ENCODE results near the gene NRAP.
"Not testable (repeated sequence)": the region's sequence is repeated elsewhere in the genome, so short reads cannot be mapped to it uniquely, and the experiment has no call there.

NRAP gene

GRCh38 chr10:113661332-113661731 lies 2.5 kb downstream of the NRAP start:
- ATAC-seq = no peak
- no peaks in the 10 kb centered on the region for H3K9me3 Mint-ChIP-seq
- no peak overlapping the region for H3K4me3 Mint-ChIP-seq
- peaks cover 21% of the 10 kb centered on the region for H3K27me3 Mint-ChIP-seq
- no peaks in the 10 kb centered on the region for H3K4me1 Mint-ChIP-seq
- no peaks in the 10 kb centered on the region for H3K36me3 Mint-ChIP-seq
- no peak overlapping the region for H3K27ac Mint-ChIP-seq

DNA sequence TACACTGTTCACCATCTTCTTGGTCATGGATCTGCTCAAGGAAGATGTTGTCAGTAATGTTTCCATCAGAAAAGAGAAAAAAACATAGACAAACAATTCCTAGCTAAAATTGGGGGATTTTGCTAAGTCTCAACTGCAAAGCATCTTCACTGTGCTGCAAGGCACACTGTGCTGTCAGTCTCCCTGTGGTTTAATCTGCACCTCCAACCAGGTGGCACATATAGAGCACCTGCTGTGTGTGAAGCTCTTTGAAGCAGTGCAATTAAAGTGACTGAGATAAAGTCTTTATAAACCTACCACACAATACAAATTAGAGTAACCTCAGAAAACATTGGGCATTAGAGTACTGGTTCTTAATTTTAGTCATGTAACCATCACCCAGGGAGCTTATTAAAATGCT lies 6.3 kb downstream of the NRAP start:
- Mint-ChIP-seq H3K27me3 (peaks cover 25% of the 10 kb centered on the region), H3K4me3 (no peak overlapping the region), H3K4me1 (no peaks in the 10 kb centered on the region), H3K9me3 (no peaks in the 10 kb centered on the region), H3K27ac (no peak overlapping the region), H3K36me3 (no peaks in the 10 kb centered on the region)
- no peak for ATAC-seq

DNA sequence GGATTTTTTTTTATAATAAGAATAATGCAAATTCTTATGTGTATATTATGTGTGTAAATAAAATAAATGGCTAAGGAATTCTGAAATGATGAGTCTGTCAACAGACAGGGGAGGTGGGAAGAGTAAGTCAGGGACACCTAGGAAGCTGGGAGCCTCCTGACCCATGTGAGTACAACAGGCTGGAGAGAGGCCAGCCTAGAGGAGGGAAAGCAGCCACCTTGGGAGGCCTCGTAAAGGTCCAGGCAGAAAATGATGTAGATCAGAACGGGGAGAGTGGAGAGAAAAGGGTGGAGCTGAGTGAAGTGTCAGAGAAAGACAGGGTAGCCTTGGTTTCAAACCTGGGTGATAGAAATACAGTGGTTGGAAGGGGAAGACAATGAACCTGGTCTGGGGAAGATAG lies 6.9 kb downstream of the NRAP start:
- Mint-ChIP-seq H3K4me3 (no peak overlapping the region), H3K4me1 (no peaks in the 10 kb centered on the region), H3K36me3 (no peaks in the 10 kb centered on the region), H3K27ac (no peak overlapping the region), H3K9me3 (no peaks in the 10 kb centered on the region), H3K27me3 (peaks cover 27% of the 10 kb centered on the region)
- no peak for ATAC-seq

DNA sequence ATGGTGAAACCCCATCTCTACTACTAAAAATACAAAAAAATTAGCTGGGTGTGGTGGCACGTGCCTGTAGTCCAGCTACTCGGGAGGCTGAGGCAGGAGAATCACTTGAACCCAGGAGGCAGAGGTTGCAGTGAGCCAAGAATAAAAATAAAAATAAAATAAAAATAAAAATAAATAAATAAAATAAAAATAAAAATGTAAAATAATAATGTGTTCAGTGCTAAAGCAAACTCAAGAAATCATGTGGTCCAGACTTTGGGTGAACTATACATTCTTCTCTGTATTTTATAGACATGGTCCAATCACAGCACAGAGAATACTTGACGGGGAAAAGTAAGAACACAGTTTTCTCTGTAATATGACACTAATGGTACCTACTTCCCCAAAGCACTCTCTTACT lies 11.4 kb downstream of the NRAP start:
- not testable (repeated sequence) for ATAC-seq, H3K4me3 Mint-ChIP-seq, H3K9me3 Mint-ChIP-seq, H3K27ac Mint-ChIP-seq, H3K36me3 Mint-ChIP-seq, H3K4me1 Mint-ChIP-seq
- H3K27me3 Mint-ChIP-seq = peaks cover 42% of the 10 kb centered on the region

GRCh38 chr10:113651898-113652297 lies 11.9 kb downstream of the NRAP start:
- Mint-ChIP-seq H3K27me3 (peaks cover 39% of the 10 kb centered on the region), H3K27ac (no peak overlapping the region), H3K4me3 (no peak overlapping the region), H3K36me3 (no peaks in the 10 kb centered on the region), H3K4me1 (no peaks in the 10 kb centered on the region), H3K9me3 (no peaks in the 10 kb centered on the region)
- no peak for ATAC-seq

DNA sequence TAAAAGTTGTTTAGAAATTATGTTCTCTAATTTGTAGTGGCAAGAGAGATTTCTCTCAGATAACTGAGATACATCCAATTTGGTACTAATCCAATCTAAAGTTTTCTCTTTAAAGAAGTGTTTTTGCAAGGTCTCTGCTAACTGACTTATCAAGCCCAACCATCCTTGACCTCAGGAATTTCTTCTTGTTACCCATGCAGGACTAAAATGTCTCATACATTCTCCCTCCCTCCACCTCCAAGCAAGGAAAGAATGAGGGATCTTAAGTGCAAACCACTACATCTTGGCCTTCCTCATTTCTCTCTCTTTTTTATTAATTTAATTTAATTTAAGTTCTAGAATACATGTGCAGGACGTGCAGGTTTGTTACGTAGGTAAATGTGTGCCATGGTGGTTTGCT lies 12.8 kb downstream of the NRAP start:
- no peak for ATAC-seq
- H3K36me3 Mint-ChIP-seq = no peaks in the 10 kb centered on the region
- H3K4me3 Mint-ChIP-seq = no peak overlapping the region
- peaks cover 34% of the 10 kb centered on the region for H3K27me3 Mint-ChIP-seq
- H3K4me1 Mint-ChIP-seq = no peaks in the 10 kb centered on the region
- no peak overlapping the region for H3K27ac Mint-ChIP-seq
- H3K9me3 Mint-ChIP-seq = no peaks in the 10 kb centered on the region

DNA sequence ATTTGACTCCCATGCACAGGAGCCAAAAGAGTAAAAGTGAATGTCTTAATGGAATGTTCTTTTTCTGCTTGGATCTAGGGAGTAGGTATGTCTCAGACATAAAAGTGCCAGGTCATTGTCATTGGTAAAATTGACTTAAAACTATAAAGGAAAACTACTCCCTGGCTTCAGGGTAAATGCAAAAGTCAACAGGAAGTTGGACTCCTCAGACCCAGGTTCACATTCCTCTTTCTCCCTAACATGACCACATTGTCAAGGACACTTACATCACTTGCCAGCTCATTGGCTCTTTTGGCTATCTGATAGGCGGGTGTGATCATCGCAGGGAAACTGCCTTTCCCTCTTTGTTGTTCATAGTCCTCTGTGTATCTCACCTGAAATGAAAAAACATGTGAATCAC lies 13.7 kb downstream of the NRAP start:
- H3K36me3 Mint-ChIP-seq = no peaks in the 10 kb centered on the region
- no peak overlapping the region for H3K4me3 Mint-ChIP-seq
- no peak for ATAC-seq
- H3K9me3 Mint-ChIP-seq = no peaks in the 10 kb centered on the region
- no peak overlapping the region for H3K27ac Mint-ChIP-seq
- H3K4me1 Mint-ChIP-seq = no peaks in the 10 kb centered on the region
- peaks cover 34% of the 10 kb centered on the region for H3K27me3 Mint-ChIP-seq

- ATAC-seq = no peak
- Mint-ChIP-seq H3K4me3 (no peak overlapping the region), H3K9me3 (no peaks in the 10 kb centered on the region), H3K27ac (no peak overlapping the region), H3K4me1 (no peaks in the 10 kb centered on the region), H3K27me3 (peaks cover 21% of the 10 kb centered on the region), H3K36me3 (no peaks in the 10 kb centered on the region)
Observed at GRCh38 chr10:113648478-113648877, 15.4 kb downstream of the NRAP start.

DNA sequence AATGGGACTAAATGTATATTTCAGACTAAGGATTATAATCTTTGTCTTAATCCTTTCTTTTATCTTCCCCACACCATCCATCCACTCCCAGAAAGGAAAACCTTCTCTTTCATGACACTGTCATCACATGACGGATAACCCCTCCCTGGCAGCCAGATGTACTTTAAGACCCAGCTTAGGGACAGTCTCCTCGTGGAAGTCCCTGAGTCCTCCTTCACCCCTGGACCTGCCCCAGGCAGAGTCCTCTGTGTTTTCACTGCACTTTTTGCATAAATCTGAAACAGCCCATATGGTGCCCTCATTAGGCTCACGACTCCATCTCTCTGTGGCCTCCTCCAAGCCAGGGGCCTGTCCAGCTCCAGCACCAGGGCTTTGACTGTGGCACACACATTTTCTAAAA lies 16.0 kb downstream of the NRAP start:
- H3K27me3 Mint-ChIP-seq = peaks cover 24% of the 10 kb centered on the region
- no peak for ATAC-seq
- no peak overlapping the region for H3K4me3 Mint-ChIP-seq
- H3K27ac Mint-ChIP-seq = no peak overlapping the region
- no peaks in the 10 kb centered on the region for H3K9me3 Mint-ChIP-seq
- H3K4me1 Mint-ChIP-seq = no peaks in the 10 kb centered on the region
- no peaks in the 10 kb centered on the region for H3K36me3 Mint-ChIP-seq

- Mint-ChIP-seq H3K27me3 (peaks cover 22% of the 10 kb centered on the region), H3K9me3 (no peaks in the 10 kb centered on the region), H3K4me3 (no peak overlapping the region), H3K36me3 (no peaks in the 10 kb centered on the region), H3K27ac (no peak overlapping the region), H3K4me1 (no peaks in the 10 kb centered on the region)
- no peak for ATAC-seq
Observed at GRCh38 chr10:113646336-113647201, 17.3 kb downstream of the NRAP start.

DNA sequence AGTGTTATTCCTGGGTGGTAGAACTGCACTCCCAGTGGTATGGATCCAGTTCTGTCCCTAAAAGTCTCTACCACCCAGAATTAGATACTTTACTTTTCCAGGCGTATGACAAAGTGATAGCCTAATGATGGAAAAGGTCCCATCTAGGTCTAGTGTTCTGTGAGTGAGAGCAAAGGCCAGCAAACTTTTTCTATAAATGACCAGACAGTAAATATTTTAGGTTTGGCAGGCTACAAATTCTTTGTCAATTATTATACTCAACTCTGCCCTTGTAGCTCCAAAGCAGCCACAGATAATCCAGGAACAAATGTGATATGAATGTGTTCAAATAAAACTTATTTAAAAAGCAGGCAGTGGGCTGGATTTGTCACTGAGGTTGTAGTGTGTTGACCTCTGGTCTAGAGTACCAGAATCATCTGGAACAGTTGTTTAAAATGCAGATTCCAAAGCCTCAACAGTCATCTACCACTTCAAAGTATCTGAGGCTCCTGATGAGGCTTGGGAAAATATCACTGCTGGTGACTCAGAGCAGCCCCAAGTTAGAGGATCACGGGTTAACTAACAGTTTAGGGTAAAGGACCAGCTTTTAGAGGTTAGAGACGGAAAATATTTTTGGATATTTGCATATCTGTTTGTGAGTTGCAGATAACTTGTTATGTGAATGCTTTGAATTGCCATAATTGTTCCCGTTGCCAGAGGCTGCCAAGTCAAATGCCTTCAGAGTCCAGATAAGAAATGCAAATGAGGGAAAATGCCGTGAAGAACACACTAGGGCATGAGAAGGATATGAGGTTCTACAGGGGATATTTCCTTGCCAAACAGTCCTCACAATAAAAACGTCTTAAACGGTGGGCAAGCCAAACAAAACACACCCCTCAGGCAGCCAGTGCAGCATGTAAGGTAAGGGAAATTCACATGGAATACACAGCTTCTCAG lies 19.4 kb downstream of the NRAP start:
- Mint-ChIP-seq H3K27me3 (peaks cover 28% of the 10 kb centered on the region), H3K9me3 (no peaks in the 10 kb centered on the region), H3K4me1 (no peaks in the 10 kb centered on the region), H3K27ac (no peak overlapping the region), H3K36me3 (no peaks in the 10 kb centered on the region), H3K4me3 (no peak overlapping the region)
- no peak for ATAC-seq

DNA sequence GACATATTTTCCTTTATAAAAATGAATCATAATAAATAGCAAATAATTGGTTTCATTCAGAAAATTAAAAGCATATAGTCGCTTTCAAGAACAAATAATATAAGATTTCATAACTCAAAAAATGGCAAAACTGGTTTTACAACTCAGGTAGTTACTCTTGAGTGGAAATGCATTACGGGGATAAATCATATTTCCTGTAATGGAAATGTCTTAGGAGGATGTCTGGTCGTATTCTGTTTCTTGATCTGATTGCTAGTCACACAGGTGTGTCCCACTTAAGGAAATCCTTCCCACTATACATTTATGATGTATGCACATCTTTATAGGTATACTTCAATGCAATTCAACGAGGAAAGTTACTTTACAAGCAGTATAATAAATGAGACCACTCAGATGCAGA lies 20.7 kb downstream of the NRAP start:
- H3K4me1 Mint-ChIP-seq = no peaks in the 10 kb centered on the region
- no peaks in the 10 kb centered on the region for H3K36me3 Mint-ChIP-seq
- no peak for ATAC-seq
- H3K27me3 Mint-ChIP-seq = peaks cover 28% of the 10 kb centered on the region
- H3K9me3 Mint-ChIP-seq = no peaks in the 10 kb centered on the region
- no peak overlapping the region for H3K27ac Mint-ChIP-seq
- no peak overlapping the region for H3K4me3 Mint-ChIP-seq

GRCh38 chr10:113641702-113642101 lies 22.1 kb downstream of the NRAP start:
- Mint-ChIP-seq H3K36me3 (no peaks in the 10 kb centered on the region), H3K27ac (no peak overlapping the region), H3K4me1 (no peaks in the 10 kb centered on the region), H3K9me3 (no peaks in the 10 kb centered on the region), H3K4me3 (no peak overlapping the region), H3K27me3 (peaks cover 19% of the 10 kb centered on the region)
- ATAC-seq = no peak

- Mint-ChIP-seq H3K27me3 (peaks cover 34% of the 10 kb centered on the region), H3K27ac (no peak overlapping the region), H3K4me3 (no peak overlapping the region), H3K36me3 (no peaks in the 10 kb centered on the region), H3K9me3 (peaks cover 1% of the 10 kb centered on the region), H3K4me1 (no peaks in the 10 kb centered on the region)
- no peak for ATAC-seq
Observed at GRCh38 chr10:113639966-113640365, 23.9 kb downstream of the NRAP start.

DNA sequence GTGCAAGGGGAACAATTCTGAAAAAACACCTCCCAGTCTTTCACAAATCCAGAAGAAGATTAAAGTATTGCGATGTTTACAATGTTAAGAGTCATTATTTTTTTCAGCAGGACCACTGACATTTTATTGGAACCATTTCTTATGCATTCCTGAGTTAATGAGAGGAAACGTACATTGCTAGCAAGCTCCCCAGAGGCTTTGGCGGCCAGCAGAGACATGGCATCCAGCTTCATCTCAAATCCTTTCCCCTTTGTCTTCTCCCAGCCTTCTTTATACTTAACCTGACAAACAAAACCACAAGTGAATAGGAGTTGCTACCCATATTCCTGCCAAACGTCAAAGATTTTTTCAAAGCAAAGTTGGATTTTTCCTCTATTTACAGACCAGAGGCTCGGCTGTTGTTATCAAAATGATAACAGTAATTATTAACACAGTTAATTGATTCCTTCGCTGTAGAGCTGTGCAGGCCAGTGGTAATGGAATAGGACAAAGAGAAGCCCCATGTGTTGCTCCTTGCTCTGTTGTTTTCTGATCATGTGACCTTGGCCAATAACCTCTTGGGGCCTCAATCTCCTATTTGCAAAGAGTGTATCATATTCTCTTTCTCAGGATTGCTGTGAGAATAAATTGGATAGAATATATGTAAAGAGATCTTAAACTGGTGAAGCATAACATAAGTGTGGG lies 32.0 kb downstream of the NRAP start:
- H3K4me1 Mint-ChIP-seq = no peaks in the 10 kb centered on the region

More for the DNA sequence above, 32.0 kb downstream of the NRAP start:
- Mint-ChIP-seq H3K27ac (no peak overlapping the region), H3K36me3 (no peaks in the 10 kb centered on the region), H3K27me3 (peaks cover 15% of the 10 kb centered on the region), H3K9me3 (peaks cover 7% of the 10 kb centered on the region), H3K4me3 (no peak overlapping the region)
- ATAC-seq = no peak
